ENCODE measurements around the gene RMDN2.

GRCh38 chr2:37902991-37903390 is 22.1 kb upstream of the RMDN2 start:
- TF ChIP-seq, protein P1, sequence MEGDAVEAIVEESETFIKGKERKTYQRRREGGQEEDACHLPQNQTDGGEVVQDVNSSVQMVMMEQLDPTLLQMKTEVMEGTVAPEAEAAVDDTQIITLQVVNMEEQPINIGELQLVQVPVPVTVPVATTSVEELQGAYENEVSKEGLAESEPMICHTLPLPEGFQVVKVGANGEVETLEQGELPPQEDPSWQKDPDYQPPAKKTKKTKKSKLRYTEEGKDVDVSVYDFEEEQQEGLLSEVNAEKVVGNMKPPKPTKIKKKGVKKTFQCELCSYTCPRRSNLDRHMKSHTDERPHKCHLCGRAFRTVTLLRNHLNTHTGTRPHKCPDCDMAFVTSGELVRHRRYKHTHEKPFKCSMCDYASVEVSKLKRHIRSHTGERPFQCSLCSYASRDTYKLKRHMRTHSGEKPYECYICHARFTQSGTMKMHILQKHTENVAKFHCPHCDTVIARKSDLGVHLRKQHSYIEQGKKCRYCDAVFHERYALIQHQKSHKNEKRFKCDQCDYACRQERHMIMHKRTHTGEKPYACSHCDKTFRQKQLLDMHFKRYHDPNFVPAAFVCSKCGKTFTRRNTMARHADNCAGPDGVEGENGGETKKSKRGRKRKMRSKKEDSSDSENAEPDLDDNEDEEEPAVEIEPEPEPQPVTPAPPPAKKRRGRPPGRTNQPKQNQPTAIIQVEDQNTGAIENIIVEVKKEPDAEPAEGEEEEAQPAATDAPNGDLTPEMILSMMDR (IDR thresholded peaks at IDR 0.05; ENCODE audit: low read depth, low read length): no peak
- no peak for TF ChIP-seq EZH2phosphoT487 (IDR thresholded peaks at IDR 0.05; ENCODE audit: low read depth)

Measured in OCI-LY3 (cell line).